Measurements from ENCODE around the gene RPGRIP1L.

Gene RPGRIP1L

GRCh38 chr16:53558710-53559109 lies 144.9 kb downstream of the RPGRIP1L start:
- no peak overlapping the region for H3K9ac ChIP-seq (ENCODE audit: low read length)
- H3K9me3 ChIP-seq (ENCODE audit: control insufficient read depth, low read length), result no peaks in the 10 kb centered on the region
- peaks cover under 1% of the 10 kb centered on the region for H3K27me3 ChIP-seq (ENCODE audit: control insufficient read depth, insufficient read depth, low read length)
- no peaks in the 10 kb centered on the region for H3K4me1 ChIP-seq (ENCODE audit: control insufficient read depth, insufficient read depth, low read length)
- H3K36me3 ChIP-seq (ENCODE audit: control insufficient read depth, insufficient read depth, low read length), result no peaks in the 10 kb centered on the region
- no peak overlapping the region for H3K4me3 ChIP-seq (ENCODE audit: low read length)

GRCh38 chr16:53556521-53556920 lies 147.1 kb downstream of the RPGRIP1L start:
- H3K36me3 ChIP-seq (ENCODE audit: control insufficient read depth, insufficient read depth, low read length), result no peaks in the 10 kb centered on the region
- no peak overlapping the region for H3K9ac ChIP-seq (ENCODE audit: low read length)
- no peaks in the 10 kb centered on the region for H3K4me1 ChIP-seq (ENCODE audit: control insufficient read depth, insufficient read depth, low read length)
- H3K9me3 ChIP-seq (ENCODE audit: control insufficient read depth, low read length), result no peaks in the 10 kb centered on the region
- H3K4me3 ChIP-seq (ENCODE audit: low read length), result no peak overlapping the region
- H3K27me3 ChIP-seq (ENCODE audit: control insufficient read depth, insufficient read depth, low read length), result no peaks in the 10 kb centered on the region

- Histone ChIP-seq H3K4me1 (ENCODE audit: control insufficient read depth, insufficient read depth, low read length) (no peaks in the 10 kb centered on the region), H3K4me3 (ENCODE audit: low read length) (no peak overlapping the region), H3K9me3 (ENCODE audit: control insufficient read depth, low read length) (no peaks in the 10 kb centered on the region), H3K9ac (ENCODE audit: low read length) (no peak overlapping the region), H3K27me3 (ENCODE audit: control insufficient read depth, insufficient read depth, low read length) (peaks cover 7% of the 10 kb centered on the region), H3K36me3 (ENCODE audit: control insufficient read depth, insufficient read depth, low read length) (no peaks in the 10 kb centered on the region)
Observed at GRCh38 chr16:53549970-53550690, 153.5 kb downstream of the RPGRIP1L start.
